A673 (cell line): ENCODE data around the gene EPSTI1. TPM values are rescaled to one million over a fixed set of nuclear protein-coding genes. Genes with fewer than 3 reads are reported as not detected.

ENCODE experiments used
- BruUV-seq: library from RNA; stranded (reverse); fragments of 400-500 nt; replicated peaks from 2 replicates; lab custom pipeline; 2021; lab: Mats Ljungman, UMichigan
- CTCF ChIA-PET: fragments of 300-600 bp; sonication (Branson Sonifier 250); formaldehyde crosslinking; loops from one replicate; lab custom pipeline; 2022; ENCODE audit warnings: antibody characterized with exemption; lab: Charles Lee
- POLR2A ChIA-PET: fragments of 300-600 bp; sonication (Branson Sonifier 250); formaldehyde crosslinking; loops from one replicate; lab custom pipeline; 2022; ENCODE audit warnings: antibody characterized with exemption; ENCODE audit not compliant: low non-redundant PET; lab: Charles Lee
- DNase-seq: peaks from one replicate; pipeline ENCODE4 v3.0.0-alpha.2; 2015; ENCODE audit warnings: low spot score
- H3K27ac ChIP-seq: fragments of 200-600 bp; sonication (generic); 2 replicates; pipeline ENCODE4 v1.5.1; 2016; ENCODE audit warnings: mixed run types, low read depth, mild to moderate bottlenecking, mixed read lengths, antibody characterized with exemption, low read length; ENCODE audit not compliant: poor library complexity, severe bottlenecking
- H3K27me3 ChIP-seq: fragments of 200-600 bp; sonication (generic); replicated peaks from 2 replicates; pipeline ENCODE4 v1.6.1; 2017; ENCODE audit warnings: mixed run types, low read depth, mild to moderate bottlenecking, mixed read lengths, antibody characterized with exemption, low read length; ENCODE audit not compliant: insufficient read depth, poor library complexity
- H3K36me3 ChIP-seq: fragments of 200-600 bp; sonication (generic); 2 replicates; pipeline ENCODE4 v1.6.1; 2016; ENCODE audit warnings: mixed run types, mild to moderate bottlenecking, mixed read lengths, antibody characterized with exemption, low read length; ENCODE audit not compliant: insufficient read depth, poor library complexity, severe bottlenecking
- H3K4me1 ChIP-seq: fragments of 200-600 bp; sonication (generic); 2 replicates; pipeline ENCODE4 v1.6.1; 2017; ENCODE audit warnings: mixed run types, mild to moderate bottlenecking, mixed read lengths, antibody characterized with exemption, low read length; ENCODE audit not compliant: insufficient read depth, poor library complexity, severe bottlenecking
- H3K4me3 ChIP-seq: fragments of 200-600 bp; sonication (generic); 2 replicates; pipeline ENCODE4 v1.5.1; 2016; ENCODE audit warnings: low read depth, mixed run types, mild to moderate bottlenecking, mixed read lengths, low read length; ENCODE audit not compliant: poor library complexity, severe bottlenecking
- H3K9me3 ChIP-seq: fragments of 200-600 bp; sonication (generic); 2 replicates; pipeline ENCODE4 v1.6.1; 2016; ENCODE audit warnings: mixed run types, low read depth, mild to moderate bottlenecking, mixed read lengths, antibody characterized with exemption, low read length; ENCODE audit not compliant: poor library complexity, severe bottlenecking
- EZH2 ChIP-seq: fragments of 200-600 bp; sonication (generic); IDR thresholded peaks from 2 replicates; pipeline ENCODE4 v1.6.1; 2017; ENCODE audit warnings: borderline replicate concordance, low read depth, mild to moderate bottlenecking, mixed read lengths, antibody characterized with exemption, low read length; ENCODE audit not compliant: poor library complexity, severe bottlenecking
- intact Hi-C: fragments of 100-400 bp; cut with micrococcal nuclease; formaldehyde crosslinking; loops from one replicate; pipeline ENCODE4 v1.10.0; 2022; ENCODE audit not compliant: unreplicated experiment
- total RNA-seq: library from RNA; stranded (reverse); gene quantifications from 2 replicates; pipeline ENCODE4 v1.2.3, GENCODE V29; 2021
- TF ChIP-seq, protein P1 (sequence below): fragments of 300-800, 200-600 bp; sonication (generic); conservative IDR thresholded peaks from 2 replicates; pipeline ENCODE4 v1.5.1; 2017; ENCODE audit warnings: low read depth, mild to moderate bottlenecking, antibody characterized with exemption, low read length, moderate library complexity, mixed read lengths

The EPSTI1 gene
- total RNA-seq, 1 experiment from 2014 or later = not detected

GRCh38 chr13:43020794-43021193 lies 28.8 kb upstream of the EPSTI1 start:
- no peak for DNase-seq
- Histone ChIP-seq H3K4me1 (no peaks in the 10 kb centered on the region), H3K27me3 (no peaks in the 10 kb centered on the region), H3K27ac (no peak overlapping the region), H3K36me3 (no peaks in the 10 kb centered on the region), H3K9me3 (no peaks in the 10 kb centered on the region), H3K4me3 (no peak overlapping the region)
- BruUV-seq = no TSS peak
- TF ChIP-seq EZH2 = no peak
- TF ChIP-seq, protein P1, sequence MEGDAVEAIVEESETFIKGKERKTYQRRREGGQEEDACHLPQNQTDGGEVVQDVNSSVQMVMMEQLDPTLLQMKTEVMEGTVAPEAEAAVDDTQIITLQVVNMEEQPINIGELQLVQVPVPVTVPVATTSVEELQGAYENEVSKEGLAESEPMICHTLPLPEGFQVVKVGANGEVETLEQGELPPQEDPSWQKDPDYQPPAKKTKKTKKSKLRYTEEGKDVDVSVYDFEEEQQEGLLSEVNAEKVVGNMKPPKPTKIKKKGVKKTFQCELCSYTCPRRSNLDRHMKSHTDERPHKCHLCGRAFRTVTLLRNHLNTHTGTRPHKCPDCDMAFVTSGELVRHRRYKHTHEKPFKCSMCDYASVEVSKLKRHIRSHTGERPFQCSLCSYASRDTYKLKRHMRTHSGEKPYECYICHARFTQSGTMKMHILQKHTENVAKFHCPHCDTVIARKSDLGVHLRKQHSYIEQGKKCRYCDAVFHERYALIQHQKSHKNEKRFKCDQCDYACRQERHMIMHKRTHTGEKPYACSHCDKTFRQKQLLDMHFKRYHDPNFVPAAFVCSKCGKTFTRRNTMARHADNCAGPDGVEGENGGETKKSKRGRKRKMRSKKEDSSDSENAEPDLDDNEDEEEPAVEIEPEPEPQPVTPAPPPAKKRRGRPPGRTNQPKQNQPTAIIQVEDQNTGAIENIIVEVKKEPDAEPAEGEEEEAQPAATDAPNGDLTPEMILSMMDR = no peak
- intact Hi-C loops = no loop called here
- ChIA-PET POLR2A (no interaction called here), CTCF (no interaction called here)

- Histone ChIP-seq H3K9me3 (no peaks in the 10 kb centered on the region), H3K36me3 (no peaks in the 10 kb centered on the region), H3K27ac (no peak overlapping the region), H3K4me3 (no peak overlapping the region), H3K4me1 (no peaks in the 10 kb centered on the region), H3K27me3 (no peaks in the 10 kb centered on the region)
- intact Hi-C loops = no loop called here
- no peak for DNase-seq
- ChIA-PET POLR2A (no interaction called here), CTCF (no interaction called here)
- TF ChIP-seq, protein P1 = no peak
- no TSS peak for BruUV-seq
These were observed 27.8 kb upstream of the EPSTI1 start for GRCh38 chr13:43019811-43020210.

DNA sequence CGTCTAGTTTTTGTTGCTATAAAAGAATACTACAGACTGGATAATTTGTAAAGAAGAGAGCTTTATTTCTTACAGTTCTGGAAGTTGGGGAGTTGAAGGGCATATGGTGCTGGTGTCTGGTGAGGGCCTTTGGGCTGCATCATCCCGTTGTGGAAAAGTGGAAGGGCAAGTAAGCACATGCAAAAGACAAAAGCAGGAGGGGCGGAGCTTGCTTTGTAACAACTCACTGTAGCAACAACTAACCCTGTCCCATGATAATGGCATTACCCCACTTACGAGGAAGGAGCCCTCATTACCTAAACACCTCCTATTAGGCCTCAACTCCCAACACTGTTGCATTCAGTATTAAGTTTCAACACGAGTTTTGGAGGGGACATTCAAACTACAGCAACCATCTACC lies 24.2 kb upstream of the EPSTI1 start:
- no peaks in the 10 kb centered on the region for H3K9me3 ChIP-seq
- intact Hi-C loops = no loop called here
- ChIA-PET CTCF (no interaction called here), POLR2A (no interaction called here)
- no TSS peak for BruUV-seq
- H3K4me3 ChIP-seq = no peak overlapping the region
- H3K27me3 ChIP-seq = no peaks in the 10 kb centered on the region
- DNase-seq = no peak
- no peaks in the 10 kb centered on the region for H3K36me3 ChIP-seq
- H3K27ac ChIP-seq = no peak overlapping the region
- TF ChIP-seq, protein P1 = no peak
- no peak for TF ChIP-seq EZH2
- no peaks in the 10 kb centered on the region for H3K4me1 ChIP-seq
